ENCODE measurements around the gene FARS2. TPM values are rescaled to one million over a fixed set of nuclear protein-coding genes. Genes with fewer than 3 reads are reported as not detected.

Gene FARS2
- polyA plus RNA-seq, 3 donors: 12.2 to 21.6 (median 17.7) TPM

DNA sequence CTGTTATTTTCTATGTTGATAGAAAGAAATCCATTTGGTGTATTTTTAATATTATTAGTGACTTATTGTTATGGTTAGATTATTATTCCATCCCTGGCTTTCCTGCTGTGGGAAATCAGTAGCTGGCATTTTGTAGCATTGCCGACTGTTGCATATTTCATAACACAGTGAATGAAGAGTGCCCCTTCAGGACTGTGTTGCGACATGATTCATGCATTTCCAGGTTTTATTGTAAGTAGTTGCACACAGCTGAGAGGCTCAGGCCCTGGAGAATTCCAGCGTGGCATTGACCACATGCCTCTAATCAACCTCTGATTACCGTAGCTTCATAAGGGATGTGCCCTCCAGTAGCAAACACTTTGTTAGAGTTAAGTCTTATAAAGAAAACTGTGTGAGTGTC lies 263.9 kb downstream of the FARS2 start:
- Histone ChIP-seq H3K27ac (ENCODE audit: low read depth in 1 of 2, low read length in 2 of 2) (no peak overlapping the region), H3K4me3 (replicated peaks in 1 of 3; ENCODE audit: low read depth in 2 of 3, low read length in 3 of 3) (no peak overlapping the region), H3K4me2 (replicated peaks; ENCODE audit: extremely low read depth, low read length, poor library complexity, severe bottlenecking) (no peak overlapping the region), H4K20me1 (ENCODE audit: insufficient read depth, low read length) (no peaks in the 10 kb centered on the region), H3K4me1 (ENCODE audit: control insufficient read depth in 1 of 2, insufficient read depth in 2 of 2, low read length in 2 of 2) (peaks cover 8 to 16% of the 10 kb centered on the region in 2 donors), H3K36me3 (replicated peaks in 1 of 2; ENCODE audit: control insufficient read depth in 1 of 2, insufficient read depth in 2 of 2, low read length in 2 of 2) (no peaks in the 10 kb centered on the region), H2AFZ (ENCODE audit: insufficient read depth, low read depth, low read length, poor library complexity, severe bottlenecking) (no peak overlapping the region), H3K9me3 (replicated peaks in 1 of 2; ENCODE audit: control insufficient read depth in 1 of 2, insufficient read depth in 1 of 2, low read length in 2 of 2) (no peaks in the 10 kb centered on the region), H3K9ac (ENCODE audit: insufficient read depth, low read length, poor library complexity, severe bottlenecking) (no peak overlapping the region), H3K27me3 (ENCODE audit: control insufficient read depth in 2 of 2, insufficient read depth in 2 of 2, low read length in 2 of 2) (no peaks in the 10 kb centered on the region), H3K79me2 (ENCODE audit: insufficient read depth, low read length) (no peaks in the 10 kb centered on the region)
- DNase-seq: peak in 1 of 3 donors; percentile 2
- Mint-ChIP-seq H3K9me3 (no peaks in the 10 kb centered on the region), H3K4me1 (peaks cover 31% of the 10 kb centered on the region), H3K4me3 (no peak overlapping the region), H3K36me3 (peaks cover 0 to 3% of the 10 kb centered on the region in 2 donors), H3K27me3 (ENCODE audit: low read depth in 3 of 3) (no peaks in the 10 kb centered on the region), H3K27ac (no peak overlapping the region)
- intact Hi-C loops (cut with micrococcal nuclease): no loop called here
- TF ChIP-seq, protein P1, sequence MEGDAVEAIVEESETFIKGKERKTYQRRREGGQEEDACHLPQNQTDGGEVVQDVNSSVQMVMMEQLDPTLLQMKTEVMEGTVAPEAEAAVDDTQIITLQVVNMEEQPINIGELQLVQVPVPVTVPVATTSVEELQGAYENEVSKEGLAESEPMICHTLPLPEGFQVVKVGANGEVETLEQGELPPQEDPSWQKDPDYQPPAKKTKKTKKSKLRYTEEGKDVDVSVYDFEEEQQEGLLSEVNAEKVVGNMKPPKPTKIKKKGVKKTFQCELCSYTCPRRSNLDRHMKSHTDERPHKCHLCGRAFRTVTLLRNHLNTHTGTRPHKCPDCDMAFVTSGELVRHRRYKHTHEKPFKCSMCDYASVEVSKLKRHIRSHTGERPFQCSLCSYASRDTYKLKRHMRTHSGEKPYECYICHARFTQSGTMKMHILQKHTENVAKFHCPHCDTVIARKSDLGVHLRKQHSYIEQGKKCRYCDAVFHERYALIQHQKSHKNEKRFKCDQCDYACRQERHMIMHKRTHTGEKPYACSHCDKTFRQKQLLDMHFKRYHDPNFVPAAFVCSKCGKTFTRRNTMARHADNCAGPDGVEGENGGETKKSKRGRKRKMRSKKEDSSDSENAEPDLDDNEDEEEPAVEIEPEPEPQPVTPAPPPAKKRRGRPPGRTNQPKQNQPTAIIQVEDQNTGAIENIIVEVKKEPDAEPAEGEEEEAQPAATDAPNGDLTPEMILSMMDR (IDR thresholded peaks at IDR 0.05): no peak
- 36% methylated on average over 2 of the region's 4 CpGs for WGBS (ENCODE audit: insufficient coverage)

DNA sequence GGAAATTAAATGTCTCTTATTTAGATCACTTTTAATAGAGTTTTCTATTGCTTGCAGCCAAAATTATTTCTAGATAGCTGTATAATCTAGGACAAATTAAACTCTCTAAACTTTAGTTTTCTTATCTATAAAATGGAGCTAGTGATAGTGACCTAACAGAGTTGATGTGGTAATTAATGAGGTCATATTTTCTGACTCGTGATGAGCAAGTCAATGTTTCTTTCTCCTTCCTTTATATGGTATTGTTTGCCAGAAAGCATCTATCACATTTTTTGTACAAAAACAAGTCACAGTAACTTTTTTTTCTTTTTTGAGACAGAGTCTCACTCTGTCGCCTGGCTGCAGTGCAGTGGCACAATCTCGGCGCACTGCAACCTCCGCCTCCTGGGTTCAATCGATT lies 267.7 kb downstream of the FARS2 start:
- Mint-ChIP-seq H3K27me3 (ENCODE audit: low read depth in 3 of 3) (peaks cover 0 to 1% (median 0%) of the 10 kb centered on the region in 3 donors), H3K9me3 (no peaks in the 10 kb centered on the region), H3K4me1 (peaks cover 46% of the 10 kb centered on the region), H3K4me3 (no peak overlapping the region), H3K36me3 (peaks cover 0 to 3% of the 10 kb centered on the region in 2 donors), H3K27ac (no peak overlapping the region)
- Histone ChIP-seq H3K9me3 (replicated peaks in 1 of 2; ENCODE audit: control insufficient read depth in 1 of 2, insufficient read depth in 1 of 2, low read length in 2 of 2) (no peaks in the 10 kb centered on the region), H4K20me1 (ENCODE audit: insufficient read depth, low read length) (no peaks in the 10 kb centered on the region), H3K79me2 (ENCODE audit: insufficient read depth, low read length) (no peaks in the 10 kb centered on the region), H2AFZ (ENCODE audit: insufficient read depth, low read depth, low read length, poor library complexity, severe bottlenecking) (no peak overlapping the region), H3K4me1 (ENCODE audit: control insufficient read depth in 1 of 2, insufficient read depth in 2 of 2, low read length in 2 of 2) (peaks cover 16 to 31% of the 10 kb centered on the region in 2 donors), H3K9ac (ENCODE audit: insufficient read depth, low read length, poor library complexity, severe bottlenecking) (no peak overlapping the region), H3K27ac (ENCODE audit: low read depth in 1 of 2, low read length in 2 of 2) (no peak overlapping the region), H3K4me2 (replicated peaks; ENCODE audit: extremely low read depth, low read length, poor library complexity, severe bottlenecking) (no peak overlapping the region), H3K27me3 (ENCODE audit: control insufficient read depth in 2 of 2, insufficient read depth in 2 of 2, low read length in 2 of 2) (no peaks in the 10 kb centered on the region), H3K36me3 (replicated peaks in 1 of 2; ENCODE audit: control insufficient read depth in 1 of 2, insufficient read depth in 2 of 2, low read length in 2 of 2) (no peaks in the 10 kb centered on the region), H3K4me3 (replicated peaks in 1 of 3; ENCODE audit: low read depth in 2 of 3, low read length in 3 of 3) (no peak overlapping the region)
- DNase-seq: no peak
- intact Hi-C loops (cut with micrococcal nuclease): no loop called here
- TF ChIP-seq, protein P1 (IDR thresholded peaks at IDR 0.05): no peak
- WGBS (ENCODE audit: insufficient coverage): 100% methylated on average over 3 of the region's 6 CpGs

Data from CD14-positive monocyte (primary cell).